Kidney capillary endothelial cell (primary cell): ENCODE results near the gene LRRN3.

ENCODE experiments used
- DNase-seq: peaks from one replicate; pipeline ENCODE4 v3.0.0-alpha.2; 2018; ENCODE audit warnings: low spot score

The LRRN3 gene

DNA sequence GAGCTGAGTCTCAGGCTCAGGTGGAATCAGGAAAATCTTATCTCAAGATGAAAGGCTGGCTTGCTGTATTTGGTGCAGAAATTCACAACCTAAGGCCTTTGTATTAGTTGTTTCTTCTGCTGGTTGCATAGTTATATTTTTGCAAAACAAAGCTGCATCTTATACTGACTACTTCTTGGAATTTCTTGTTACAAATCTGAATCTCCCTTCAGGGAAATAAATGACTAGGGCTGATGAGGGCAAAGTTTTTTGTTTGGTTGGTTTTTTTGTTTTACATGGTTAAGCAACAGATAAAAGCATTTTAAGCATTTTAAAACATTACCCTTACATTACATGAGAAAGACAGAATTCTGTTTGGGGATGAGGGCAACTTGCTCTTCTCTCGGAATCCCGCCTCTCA, 13.9 kb upstream of the LRRN3 start:
- DNase-seq = no peak

GRCh38 chr7:111080495-111081105, 10.3 kb upstream of the LRRN3 start:
- DNase-seq = no peak

DNA sequence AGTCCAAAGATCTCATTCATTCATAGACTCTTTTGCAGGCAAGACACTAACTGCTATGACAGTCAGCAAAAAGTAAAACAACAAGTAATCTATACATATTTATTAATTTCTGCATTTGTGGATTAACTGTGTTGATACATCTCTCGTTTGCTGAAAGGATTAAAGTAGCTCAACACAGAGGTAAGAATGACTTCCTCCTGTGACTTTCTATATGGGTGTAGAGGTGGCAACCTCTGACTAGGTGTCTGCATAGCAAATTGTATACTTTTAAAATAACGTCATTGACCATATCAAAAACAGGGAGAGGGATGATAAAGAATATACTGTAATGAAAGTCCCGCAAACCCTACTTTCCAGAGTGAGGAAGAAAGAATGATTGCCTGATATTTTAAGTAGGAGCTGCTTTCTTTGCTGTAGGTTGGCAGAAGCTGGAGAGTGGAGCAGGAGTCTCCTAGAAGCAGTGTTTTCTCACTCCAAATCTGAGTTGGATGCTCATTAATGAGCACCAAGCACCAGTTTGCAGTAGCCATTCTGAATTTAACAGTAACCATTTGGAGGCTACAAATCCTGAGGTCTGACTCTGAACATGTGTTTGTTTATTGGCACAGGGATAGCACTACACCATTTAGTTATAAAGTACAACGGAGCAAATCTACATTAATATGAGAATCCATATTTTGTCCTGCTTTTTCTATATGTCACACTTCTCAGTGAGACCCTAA, 9.2 kb upstream of the LRRN3 start:
- DNase-seq = no peak

GRCh38 chr7:111082351-111082750, 8.6 kb upstream of the LRRN3 start:
- DNase-seq = no peak

GRCh38 chr7:111083413-111083812, 7.5 kb upstream of the LRRN3 start:
- DNase-seq = no peak

DNA sequence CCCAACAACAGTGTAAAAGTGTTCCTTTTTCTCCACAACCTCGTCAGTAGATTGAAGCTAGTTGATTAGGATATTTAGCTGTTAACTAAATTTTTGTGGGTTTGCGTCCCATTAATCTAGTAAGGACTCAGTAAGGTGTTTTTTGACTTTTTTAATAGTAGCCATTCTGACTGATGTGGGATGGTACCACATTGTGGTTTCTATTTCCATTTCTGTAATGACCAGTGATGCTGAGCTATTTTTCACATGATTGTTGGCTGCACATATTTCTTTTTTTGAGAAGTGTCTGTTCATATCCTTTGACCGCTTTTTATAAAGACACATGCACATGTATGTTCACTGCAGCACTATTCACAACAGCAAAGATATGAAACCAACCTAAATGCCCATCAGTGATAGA, 5.6 kb upstream of the LRRN3 start:
- no peak for DNase-seq

DNA sequence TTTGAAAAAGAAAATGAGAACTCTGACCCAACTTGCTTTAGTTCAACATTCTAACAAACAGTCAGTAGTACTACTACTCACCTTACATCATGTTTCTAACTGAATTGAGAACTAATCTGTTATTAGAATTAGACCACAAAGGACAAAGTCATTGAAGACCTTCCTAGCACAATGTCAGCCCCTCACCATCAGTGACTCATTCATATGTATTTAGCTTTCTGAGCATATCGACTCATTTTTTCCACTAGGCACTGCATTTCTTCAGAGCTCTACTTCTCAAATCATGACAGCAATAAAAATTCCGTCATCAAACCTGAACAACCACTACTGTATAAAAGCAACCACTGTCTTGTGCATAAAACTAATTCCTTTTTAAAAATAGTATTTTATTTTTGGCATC, 4.4 kb upstream of the LRRN3 start:
- no peak for DNase-seq

GRCh38 chr7:111088328-111088727, 2.6 kb upstream of the LRRN3 start:
- DNase-seq = no peak

DNA sequence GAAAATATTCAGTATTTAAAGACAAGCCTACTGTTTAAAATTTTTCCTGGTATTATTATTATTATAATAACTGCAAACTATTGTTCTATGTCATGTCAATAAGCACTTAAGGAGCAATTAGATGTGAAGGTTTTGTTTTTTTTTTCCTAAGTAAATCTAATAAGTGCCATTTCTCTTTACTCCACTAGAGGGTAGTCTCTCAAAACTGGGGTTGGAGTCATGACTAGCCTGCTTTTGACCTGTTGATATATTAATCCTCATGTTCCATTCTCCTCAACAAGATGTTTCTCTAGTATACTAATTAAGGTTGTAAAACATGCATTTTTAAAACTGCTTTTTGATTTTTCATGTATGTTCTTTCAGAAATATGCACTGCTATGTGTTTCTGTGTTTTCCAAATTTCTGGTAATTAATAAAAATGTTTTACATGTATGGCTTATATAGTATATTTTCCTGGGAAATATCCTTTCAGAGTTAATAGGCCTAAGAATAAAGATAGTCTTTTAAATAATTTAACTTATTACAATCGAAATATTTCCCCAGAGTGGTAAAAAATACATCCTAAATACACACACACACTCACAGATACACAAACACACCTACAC, 1.0 kb upstream of the LRRN3 start:
- DNase-seq = peak; percentile 36

- DNase-seq = no peak
Measured at GRCh38 chr7:111091593-111092358, 849 bp downstream of the LRRN3 start.

- no peak for DNase-seq
Measured at GRCh38 chr7:111092406-111093236, 1.7 kb downstream of the LRRN3 start.

- no peak for DNase-seq
Measured at GRCh38 chr7:111093496-111093895, 2.6 kb downstream of the LRRN3 start.

GRCh38 chr7:111094419-111094818, 3.5 kb downstream of the LRRN3 start:
- no peak for DNase-seq

GRCh38 chr7:111096997-111097396, 6.1 kb downstream of the LRRN3 start:
- no peak for DNase-seq

- peak; percentile 30 for DNase-seq
Measured at GRCh38 chr7:111098011-111098925, 7.3 kb downstream of the LRRN3 start.

DNA sequence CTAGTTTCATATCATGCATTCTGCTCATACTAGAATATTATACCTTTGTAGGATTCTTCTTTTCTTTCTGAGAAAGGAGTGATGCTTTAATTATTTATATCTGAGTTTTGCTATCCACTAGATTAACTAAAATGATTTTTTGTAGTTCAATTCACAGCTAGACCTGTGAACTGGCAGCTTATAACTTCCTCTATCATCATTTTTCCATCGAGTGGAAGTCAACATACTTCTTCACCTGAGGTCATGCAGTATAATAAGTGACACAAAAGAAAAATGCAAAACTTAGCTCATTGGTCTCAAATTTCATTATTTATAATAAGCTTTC, 8.0 kb downstream of the LRRN3 start:
- DNase-seq = no peak

- DNase-seq = no peak
Measured at GRCh38 chr7:111101856-111102646, 11.1 kb downstream of the LRRN3 start.

GRCh38 chr7:111103136-111103535, 12.2 kb downstream of the LRRN3 start:
- DNase-seq = no peak

DNA sequence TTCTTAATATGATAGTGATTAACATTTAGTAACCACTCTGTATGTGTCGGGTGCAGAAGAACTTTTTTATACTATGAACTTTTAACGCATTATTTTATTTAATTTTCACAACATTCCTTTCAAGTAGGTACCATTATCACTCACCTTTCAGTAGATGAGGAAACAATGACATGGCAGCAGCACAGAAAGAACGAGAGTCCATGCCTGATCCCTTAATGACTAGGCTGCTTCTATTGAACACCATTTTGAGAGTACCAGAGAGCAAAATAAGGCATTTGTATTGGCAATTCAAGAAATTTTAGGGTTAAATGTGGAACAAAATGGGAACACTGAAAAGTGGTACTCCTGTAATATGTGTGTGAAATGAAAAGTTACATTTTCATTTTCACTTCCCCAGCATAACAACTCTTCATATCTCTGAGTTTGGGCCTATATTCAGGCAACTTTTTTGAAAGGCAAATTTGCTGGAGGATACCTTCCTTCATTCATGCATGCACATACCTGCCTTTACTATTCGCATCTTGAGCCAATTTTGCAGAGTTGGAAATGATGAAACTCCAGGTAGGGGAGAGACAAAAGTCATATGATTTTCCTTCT, 12.8 kb downstream of the LRRN3 start:
- no peak for DNase-seq

GRCh38 chr7:111104710-111105109, 13.8 kb downstream of the LRRN3 start:
- no peak for DNase-seq
